ENCODE measurements around the gene SLC41A3.

SLC41A3 gene

GRCh38 chr3:126054870-126055269 is 29.1 kb downstream of the SLC41A3 start:
- no peak overlapping the region for H3K27ac ChIP-seq
- TF ChIP-seq CTCF (IDR thresholded peaks at IDR 0.05) (no peak), ZFX (IDR thresholded peaks at IDR 0.05; ENCODE audit: borderline replicate concordance) (no peak)

- no peak for TF ChIP-seq ZFX (IDR thresholded peaks at IDR 0.05; ENCODE audit: borderline replicate concordance)
- no peak for TF ChIP-seq CTCF (IDR thresholded peaks at IDR 0.05)
- H3K27ac ChIP-seq, result no peak overlapping the region
Observed at GRCh38 chr3:126053949-126054569, 29.9 kb downstream of the SLC41A3 start.

- TF ChIP-seq CTCF (IDR thresholded peaks at IDR 0.05), result no peak
- no peak for TF ChIP-seq ZFX (IDR thresholded peaks at IDR 0.05; ENCODE audit: borderline replicate concordance)
- no peak overlapping the region for H3K27ac ChIP-seq
Observed at GRCh38 chr3:126053513-126053912, 30.4 kb downstream of the SLC41A3 start.

GRCh38 chr3:126052196-126053058 is 31.5 kb downstream of the SLC41A3 start:
- no peak for TF ChIP-seq ZFX (IDR thresholded peaks at IDR 0.05; ENCODE audit: borderline replicate concordance)
- no peak for TF ChIP-seq CTCF (IDR thresholded peaks at IDR 0.05)
- no peak overlapping the region for H3K27ac ChIP-seq

- TF ChIP-seq ZFX (IDR thresholded peaks at IDR 0.05; ENCODE audit: borderline replicate concordance), result no peak
- TF ChIP-seq CTCF (IDR thresholded peaks at IDR 0.05), result no peak
- no peak overlapping the region for H3K27ac ChIP-seq
Observed at GRCh38 chr3:126051741-126052140, 32.2 kb downstream of the SLC41A3 start.

- no peak for TF ChIP-seq ZFX (IDR thresholded peaks at IDR 0.05; ENCODE audit: borderline replicate concordance)
- no peak for TF ChIP-seq CTCF (IDR thresholded peaks at IDR 0.05)
- no peak overlapping the region for H3K27ac ChIP-seq
Observed at GRCh38 chr3:126051234-126051633, 32.7 kb downstream of the SLC41A3 start.

GRCh38 chr3:126050626-126051025 is 33.3 kb downstream of the SLC41A3 start:
- H3K27ac ChIP-seq, result no peak overlapping the region
- TF ChIP-seq ZFX (IDR thresholded peaks at IDR 0.05; ENCODE audit: borderline replicate concordance) (no peak), CTCF (IDR thresholded peaks at IDR 0.05) (no peak)

Measured in 22Rv1 (cell line).